ENCODE results near the gene PRR5.
"Not testable (repeated sequence)": the region's sequence is repeated elsewhere in the genome, so short reads cannot be mapped to it uniquely, and the experiment has no call there.

PRR5 gene

GRCh38 chr22:44676066-44676440 is 26.0 kb upstream of the PRR5 start:
- not testable (repeated sequence) for H2AFZ ChIP-seq (ENCODE audit: low read length, unreplicated experiment); H3K79me2 ChIP-seq (ENCODE audit: control insufficient read depth, insufficient read depth, low read length, unreplicated experiment); H3K36me3 ChIP-seq (ENCODE audit: insufficient read depth, low read length); H3K4me3 ChIP-seq (ENCODE audit: low read depth, low read length); H3K27me3 ChIP-seq (ENCODE audit: insufficient read depth, low read length); H3K27ac ChIP-seq (ENCODE audit: low read depth, low read length); H3K4me1 ChIP-seq (ENCODE audit: control insufficient read depth, insufficient read depth, low read length, unreplicated experiment)

GRCh38 chr22:44676441-44677352 is 25.3 kb upstream of the PRR5 start:
- Histone ChIP-seq H3K4me3 (ENCODE audit: low read depth, low read length) (no peak overlapping the region), H3K27ac (ENCODE audit: low read depth, low read length) (no peak overlapping the region), H3K4me1 (ENCODE audit: control insufficient read depth, insufficient read depth, low read length, unreplicated experiment) (no peaks in the 10 kb centered on the region), H2AFZ (ENCODE audit: low read length, unreplicated experiment) (no peak overlapping the region), H3K36me3 (ENCODE audit: insufficient read depth, low read length) (no peaks in the 10 kb centered on the region), H3K27me3 (ENCODE audit: insufficient read depth, low read length) (no peaks in the 10 kb centered on the region), H3K79me2 (ENCODE audit: control insufficient read depth, insufficient read depth, low read length, unreplicated experiment) (no peaks in the 10 kb centered on the region)

- H3K36me3 ChIP-seq (ENCODE audit: insufficient read depth, low read length), result no peaks in the 10 kb centered on the region
- H3K4me3 ChIP-seq (ENCODE audit: low read depth, low read length), result no peak overlapping the region
- no peaks in the 10 kb centered on the region for H3K27me3 ChIP-seq (ENCODE audit: insufficient read depth, low read length)
- no peaks in the 10 kb centered on the region for H3K4me1 ChIP-seq (ENCODE audit: control insufficient read depth, insufficient read depth, low read length, unreplicated experiment)
- H3K27ac ChIP-seq (ENCODE audit: low read depth, low read length), result no peak overlapping the region
- H2AFZ ChIP-seq (ENCODE audit: low read length, unreplicated experiment), result no peak overlapping the region
- H3K79me2 ChIP-seq (ENCODE audit: control insufficient read depth, insufficient read depth, low read length, unreplicated experiment), result no peaks in the 10 kb centered on the region
Observed at GRCh38 chr22:44677353-44677840, 24.6 kb upstream of the PRR5 start.

DNA sequence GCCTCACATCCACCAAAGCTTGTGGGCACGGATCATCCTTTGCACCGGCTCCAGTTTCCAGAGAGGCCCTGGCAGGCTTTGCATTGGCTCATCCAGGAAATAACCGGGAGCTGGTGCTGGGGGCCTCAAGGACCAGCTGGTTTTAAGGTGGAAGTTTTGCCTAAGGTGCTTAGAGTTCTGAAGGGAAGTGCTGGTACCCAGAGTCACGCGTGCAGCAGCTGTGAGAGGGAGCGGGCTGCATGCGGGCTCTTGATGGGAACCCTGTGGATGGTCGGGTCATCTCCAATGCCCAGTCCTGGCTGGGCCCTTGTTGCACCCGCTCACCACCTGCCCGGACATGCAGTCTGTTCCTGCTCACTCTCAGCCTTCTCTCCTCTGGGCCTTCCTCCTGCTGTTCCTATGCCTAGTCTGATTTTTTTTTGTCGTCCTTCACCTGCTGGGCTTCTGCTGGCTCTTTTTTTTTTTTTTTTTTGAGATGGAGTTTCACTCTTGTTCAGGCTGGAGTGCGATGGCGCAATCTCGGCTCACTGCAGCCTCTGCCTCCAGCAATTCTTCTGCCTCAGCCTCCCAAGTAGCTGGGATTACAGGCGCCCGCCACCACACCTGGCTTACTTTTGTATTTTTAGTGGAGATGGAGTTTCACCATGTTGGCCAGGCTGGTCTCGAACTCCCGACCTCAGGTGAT is 24.0 kb upstream of the PRR5 start:
- H3K27ac ChIP-seq (ENCODE audit: low read depth, low read length), result no peak overlapping the region
- H3K4me1 ChIP-seq (ENCODE audit: control insufficient read depth, insufficient read depth, low read length, unreplicated experiment), result no peaks in the 10 kb centered on the region
- no peaks in the 10 kb centered on the region for H3K36me3 ChIP-seq (ENCODE audit: insufficient read depth, low read length)
- H3K27me3 ChIP-seq (ENCODE audit: insufficient read depth, low read length), result no peaks in the 10 kb centered on the region
- H2AFZ ChIP-seq (ENCODE audit: low read length, unreplicated experiment), result no peak overlapping the region
- H3K4me3 ChIP-seq (ENCODE audit: low read depth, low read length), result no peak overlapping the region
- H3K79me2 ChIP-seq (ENCODE audit: control insufficient read depth, insufficient read depth, low read length, unreplicated experiment), result no peaks in the 10 kb centered on the region

GRCh38 chr22:44678556-44679305 is 23.3 kb upstream of the PRR5 start:
- Histone ChIP-seq H2AFZ (ENCODE audit: low read length, unreplicated experiment) (no peak overlapping the region), H3K79me2 (ENCODE audit: control insufficient read depth, insufficient read depth, low read length, unreplicated experiment) (no peaks in the 10 kb centered on the region), H3K4me1 (ENCODE audit: control insufficient read depth, insufficient read depth, low read length, unreplicated experiment) (no peaks in the 10 kb centered on the region), H3K27ac (ENCODE audit: low read depth, low read length) (no peak overlapping the region), H3K27me3 (ENCODE audit: insufficient read depth, low read length) (no peaks in the 10 kb centered on the region), H3K4me3 (ENCODE audit: low read depth, low read length) (no peak overlapping the region), H3K36me3 (ENCODE audit: insufficient read depth, low read length) (no peaks in the 10 kb centered on the region)

DNA sequence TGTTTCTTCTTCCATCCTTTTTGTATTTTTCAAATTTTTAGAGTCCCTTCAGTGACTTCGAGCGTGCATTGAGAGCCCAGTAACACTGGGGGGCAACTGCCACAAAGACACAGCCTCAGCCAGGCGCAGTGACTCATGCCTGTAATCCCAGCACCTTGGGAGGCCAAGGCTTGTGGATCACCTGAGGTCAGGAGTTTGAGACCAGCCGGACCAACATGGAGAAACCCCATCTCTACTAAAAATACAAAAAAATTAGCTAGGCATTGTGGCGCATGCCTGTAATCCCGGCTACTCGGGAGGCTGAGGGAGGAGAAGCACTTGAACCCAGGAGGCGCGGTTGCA is 22.7 kb upstream of the PRR5 start:
- H3K4me1 ChIP-seq (ENCODE audit: control insufficient read depth, insufficient read depth, low read length, unreplicated experiment); H3K36me3 ChIP-seq (ENCODE audit: insufficient read depth, low read length); H2AFZ ChIP-seq (ENCODE audit: low read length, unreplicated experiment); H3K4me3 ChIP-seq (ENCODE audit: low read depth, low read length); H3K27me3 ChIP-seq (ENCODE audit: insufficient read depth, low read length); H3K79me2 ChIP-seq (ENCODE audit: control insufficient read depth, insufficient read depth, low read length, unreplicated experiment); H3K27ac ChIP-seq (ENCODE audit: low read depth, low read length): not testable (repeated sequence)

DNA sequence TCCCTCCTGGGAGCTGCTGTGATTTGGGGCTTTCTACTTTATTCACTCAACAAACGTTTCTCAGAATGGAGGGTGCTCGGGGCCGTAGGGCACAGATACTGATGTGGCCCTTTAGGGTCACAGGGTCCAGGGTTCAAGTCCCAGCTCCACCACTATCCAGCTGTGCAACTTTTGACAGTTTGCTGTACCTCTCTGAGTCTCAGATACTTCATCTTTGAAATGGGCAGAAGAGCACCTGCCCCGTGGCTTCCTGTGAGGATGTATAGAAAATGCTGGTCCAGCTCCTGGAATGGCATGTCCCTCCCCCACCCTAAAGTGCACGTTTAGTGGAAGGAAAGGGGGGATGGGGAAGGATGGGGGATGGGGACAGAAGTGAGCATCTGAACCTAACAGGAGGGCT is 21.9 kb upstream of the PRR5 start:
- no peaks in the 10 kb centered on the region for H3K4me1 ChIP-seq (ENCODE audit: control insufficient read depth, insufficient read depth, low read length, unreplicated experiment)
- H3K4me3 ChIP-seq (ENCODE audit: low read depth, low read length), result no peak overlapping the region
- H3K27me3 ChIP-seq (ENCODE audit: insufficient read depth, low read length), result no peaks in the 10 kb centered on the region
- no peak overlapping the region for H2AFZ ChIP-seq (ENCODE audit: low read length, unreplicated experiment)
- H3K79me2 ChIP-seq (ENCODE audit: control insufficient read depth, insufficient read depth, low read length, unreplicated experiment), result no peaks in the 10 kb centered on the region
- H3K27ac ChIP-seq (ENCODE audit: low read depth, low read length), result no peak overlapping the region
- H3K36me3 ChIP-seq (ENCODE audit: insufficient read depth, low read length), result no peaks in the 10 kb centered on the region

DNA sequence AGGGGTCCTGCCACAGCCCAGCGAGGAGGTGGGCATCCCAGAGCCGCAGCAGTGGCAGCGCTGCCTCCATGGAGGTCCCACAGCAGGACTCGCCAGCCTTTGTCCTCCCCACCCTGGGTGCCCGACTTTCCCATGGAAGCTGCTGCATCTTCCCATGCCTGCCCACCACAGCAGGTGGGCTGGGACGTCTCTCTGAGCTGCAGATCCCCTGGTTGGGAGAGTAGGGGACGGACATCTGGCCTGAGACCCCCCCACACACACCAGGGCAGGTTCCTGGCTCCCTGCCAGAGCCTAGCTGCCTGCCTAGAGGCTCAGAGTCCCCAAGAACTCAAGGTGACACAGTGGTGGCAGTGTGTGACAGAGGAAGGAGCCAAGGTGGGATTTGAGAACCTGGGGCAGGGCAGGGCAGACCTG is 21.5 kb upstream of the PRR5 start:
- Histone ChIP-seq H3K4me3 (ENCODE audit: low read depth, low read length) (no peak overlapping the region), H3K27me3 (ENCODE audit: insufficient read depth, low read length) (no peaks in the 10 kb centered on the region), H3K4me1 (ENCODE audit: control insufficient read depth, insufficient read depth, low read length, unreplicated experiment) (no peaks in the 10 kb centered on the region), H3K79me2 (ENCODE audit: control insufficient read depth, insufficient read depth, low read length, unreplicated experiment) (no peaks in the 10 kb centered on the region), H3K36me3 (ENCODE audit: insufficient read depth, low read length) (no peaks in the 10 kb centered on the region), H3K27ac (ENCODE audit: low read depth, low read length) (no peak overlapping the region), H2AFZ (ENCODE audit: low read length, unreplicated experiment) (no peak overlapping the region)

DNA sequence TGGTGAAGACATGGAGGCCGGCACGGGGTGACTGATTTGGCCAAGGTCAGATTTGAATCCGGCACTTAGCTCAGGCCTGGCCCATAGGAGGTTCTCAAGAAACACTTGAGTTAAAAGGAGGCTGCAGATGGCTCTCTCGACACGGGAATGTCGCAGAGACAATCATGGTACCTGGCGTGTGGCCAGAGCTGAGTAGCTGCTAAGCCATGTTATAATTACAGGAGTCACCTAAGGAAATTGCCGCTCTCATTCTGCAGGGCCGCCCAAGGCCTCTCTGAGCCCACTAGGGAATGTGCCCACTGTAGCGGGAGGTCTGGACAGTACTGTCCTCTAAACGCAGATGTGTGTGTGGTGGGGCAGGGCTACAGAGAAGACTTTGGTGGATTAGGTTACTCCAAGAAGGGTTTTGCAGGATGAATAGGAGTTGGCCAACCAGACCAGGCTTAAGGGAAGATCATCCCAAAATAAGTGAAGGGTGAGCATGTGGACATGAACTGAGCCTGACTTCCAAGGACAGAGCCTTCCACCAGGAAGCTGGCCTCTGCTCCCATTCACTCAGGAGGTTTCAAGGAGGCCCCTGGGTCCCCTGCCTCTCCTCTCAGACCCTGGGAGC is 19.3 kb upstream of the PRR5 start:
- Histone ChIP-seq H3K79me2 (ENCODE audit: control insufficient read depth, insufficient read depth, low read length, unreplicated experiment) (no peaks in the 10 kb centered on the region), H3K27ac (ENCODE audit: low read depth, low read length) (no peak overlapping the region), H3K27me3 (ENCODE audit: insufficient read depth, low read length) (no peaks in the 10 kb centered on the region), H3K4me3 (ENCODE audit: low read depth, low read length) (no peak overlapping the region), H3K36me3 (ENCODE audit: insufficient read depth, low read length) (no peaks in the 10 kb centered on the region), H3K4me1 (ENCODE audit: control insufficient read depth, insufficient read depth, low read length, unreplicated experiment) (no peaks in the 10 kb centered on the region), H2AFZ (ENCODE audit: low read length, unreplicated experiment) (no peak overlapping the region)

DNA sequence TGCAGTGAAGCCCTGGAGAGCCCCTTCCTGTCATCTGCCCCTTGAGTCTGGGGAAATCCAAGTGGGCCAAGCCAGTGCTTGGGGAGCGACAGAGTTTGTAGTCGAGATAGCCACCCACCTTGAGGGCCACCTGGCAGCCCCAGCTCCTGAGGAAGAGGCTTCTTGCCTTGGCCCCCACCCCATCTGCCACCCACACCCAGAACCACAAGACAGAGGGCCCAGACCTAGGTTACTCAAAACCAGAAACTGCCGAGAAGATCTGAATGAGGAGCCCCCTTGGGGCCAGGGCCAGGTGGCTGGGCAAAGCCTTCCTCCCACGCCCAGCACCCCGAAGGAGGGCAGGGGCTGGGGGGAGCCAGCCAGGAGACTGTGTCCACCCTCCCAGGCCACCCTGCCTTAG is 18.8 kb upstream of the PRR5 start:
- Histone ChIP-seq H3K79me2 (ENCODE audit: control insufficient read depth, insufficient read depth, low read length, unreplicated experiment) (no peaks in the 10 kb centered on the region), H2AFZ (ENCODE audit: low read length, unreplicated experiment) (no peak overlapping the region), H3K4me1 (ENCODE audit: control insufficient read depth, insufficient read depth, low read length, unreplicated experiment) (no peaks in the 10 kb centered on the region), H3K27ac (ENCODE audit: low read depth, low read length) (no peak overlapping the region), H3K36me3 (ENCODE audit: insufficient read depth, low read length) (no peaks in the 10 kb centered on the region), H3K27me3 (ENCODE audit: insufficient read depth, low read length) (no peaks in the 10 kb centered on the region), H3K4me3 (ENCODE audit: low read depth, low read length) (no peak overlapping the region)

All from ACC112 (cell line).